ENCODE measurements around the gene HK1. TPM values are rescaled to one million over a fixed set of nuclear protein-coding genes. Genes with fewer than 3 reads are reported as not detected.
A peak's percentile ranks its signal among the peaks of the same experiment; 100 is the strongest.

HK1 gene
- total and polyA plus RNA-seq, 3 experiments from 2014 or later = 144 to 153 (median 151) TPM

DNA sequence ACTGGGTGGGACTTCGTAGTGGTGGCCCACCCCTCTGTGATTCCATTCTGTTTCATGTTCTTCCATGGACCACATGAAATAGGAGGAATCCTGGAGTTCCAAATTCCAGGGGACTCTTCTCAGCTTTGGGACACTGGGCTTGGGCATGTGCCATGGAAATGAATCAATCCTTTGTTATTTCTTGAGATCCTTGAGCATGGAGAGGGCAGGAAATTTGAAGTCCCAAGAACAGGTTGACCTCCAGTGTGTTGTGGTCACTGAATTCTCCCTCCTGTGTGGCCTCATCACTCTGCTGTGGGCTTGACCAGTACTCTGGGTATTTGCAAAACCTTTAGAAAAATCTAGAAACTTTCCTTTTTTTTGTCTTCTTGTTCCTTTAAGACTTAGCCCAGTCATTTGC, 115.7 kb downstream of the HK1 start:
- no peak for DNase-seq
- Mint-ChIP-seq H3K9me3 (no peaks in the 10 kb centered on the region), H3K36me3 (peaks cover 10 to 72% (median 13%) of the 10 kb centered on the region in 3 donors), H3K27me3 (no peaks in the 10 kb centered on the region), H3K4me1 (peaks cover 11 to 15% (median 13%) of the 10 kb centered on the region in 3 donors), H3K4me3 (no peak overlapping the region), H3K27ac (peak overlapping the region in 2 of 8 donors; percentile 52 to 70)
- Histone ChIP-seq H3K9me3 (ENCODE audit: low read length) (no peaks in the 10 kb centered on the region), H3K36me3 (ENCODE audit: insufficient read depth, low read length) (peaks cover 43% of the 10 kb centered on the region), H3K27me3 (ENCODE audit: insufficient read depth, low read length, poor library complexity, severe bottlenecking) (no peaks in the 10 kb centered on the region), H3K4me3 (ENCODE audit: low read length) (no peak overlapping the region), H3K27ac (ENCODE audit: low read depth, low read length) (no peak overlapping the region), H3K4me1 (ENCODE audit: insufficient read depth, low read length) (peaks cover 13% of the 10 kb centered on the region)
- CTCF ChIA-PET = interaction anchor here (1.0 to 6.1 kb wide), 4 partner anchors 13 to 319 kb away, joined by 3 to 103 read pairs (median 12); no protein-coding TSS in a partner anchor
- POLR2A ChIA-PET = no interaction called here

DNA sequence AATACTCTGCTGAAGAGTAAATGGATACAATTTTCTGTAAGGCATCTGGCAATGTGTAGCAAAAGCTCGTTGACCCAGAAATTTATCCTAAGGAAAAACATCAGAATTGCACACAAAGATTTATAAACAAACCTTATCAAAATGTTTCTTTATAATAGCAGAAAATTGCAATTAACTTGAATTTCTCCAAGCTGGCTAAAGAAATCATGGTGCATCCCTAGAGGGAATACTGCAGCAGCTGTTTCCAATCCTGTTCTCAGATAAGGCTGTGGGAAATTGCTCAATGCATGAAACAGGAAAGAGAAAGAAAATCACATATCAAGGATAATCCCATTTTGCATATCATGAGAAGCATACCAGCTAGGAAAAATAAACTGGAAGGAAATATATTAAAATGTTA, 119.7 kb downstream of the HK1 start:
- no peaks in the 10 kb centered on the region for H3K4me1 Mint-ChIP-seq
- no peaks in the 10 kb centered on the region for H3K27me3 ChIP-seq (ENCODE audit: insufficient read depth, low read length, poor library complexity, severe bottlenecking)
- H3K4me3 Mint-ChIP-seq = no peak overlapping the region
- no peaks in the 10 kb centered on the region for H3K27me3 Mint-ChIP-seq
- H3K4me1 ChIP-seq (ENCODE audit: insufficient read depth, low read length) = no peaks in the 10 kb centered on the region
- no peaks in the 10 kb centered on the region for H3K9me3 ChIP-seq (ENCODE audit: low read length)
- H3K36me3 ChIP-seq (ENCODE audit: insufficient read depth, low read length) = peaks cover 62% of the 10 kb centered on the region
- H3K27ac ChIP-seq (ENCODE audit: low read depth, low read length) = no peak overlapping the region
- no peak overlapping the region for H3K4me3 ChIP-seq (ENCODE audit: low read length)
- CTCF ChIA-PET = interaction anchor here (1.7 to 3.1 kb wide), 2 partner anchors 10 to 162 kb away, joined by 4 to 18 read pairs; no protein-coding TSS in a partner anchor
- no peak for DNase-seq
- POLR2A ChIA-PET = interaction anchor here (1.0 kb wide), 1 partner anchor 10 kb away, joined by 3 read pairs; no protein-coding TSS in a partner anchor
- H3K9me3 Mint-ChIP-seq = no peaks in the 10 kb centered on the region
- no peak overlapping the region for H3K27ac Mint-ChIP-seq
- peaks cover 5 to 83% (median 20%) of the 10 kb centered on the region in 3 donors for H3K36me3 Mint-ChIP-seq

DNA sequence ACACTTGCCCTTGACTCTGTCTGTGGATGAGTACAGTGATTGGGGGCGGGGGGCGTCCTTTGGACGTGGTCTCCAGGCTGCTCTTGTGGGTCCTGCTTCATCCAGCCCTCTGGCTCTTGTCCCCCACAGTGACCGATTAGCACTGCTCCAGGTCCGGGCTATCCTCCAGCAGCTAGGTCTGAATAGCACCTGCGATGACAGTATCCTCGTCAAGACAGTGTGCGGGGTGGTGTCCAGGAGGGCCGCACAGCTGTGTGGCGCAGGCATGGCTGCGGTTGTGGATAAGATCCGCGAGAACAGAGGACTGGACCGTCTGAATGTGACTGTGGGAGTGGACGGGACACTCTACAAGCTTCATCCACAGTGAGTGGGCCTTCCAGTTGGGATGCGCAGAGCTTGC, 120.2 kb downstream of the HK1 start:
- POLR2A ChIA-PET = interaction anchor here (0.5 to 1.0 kb wide), 2 partner anchors 10 to 325 kb away, joined by 3 read pairs; no protein-coding TSS in a partner anchor

GRCh38 chr10:69400936-69401335, 122.6 kb downstream of the HK1 start:
- CTCF ChIA-PET = interaction anchor here (1.0 kb wide), 1 partner anchor 8 kb away, joined by 3 read pairs; no protein-coding TSS in a partner anchor
- Histone ChIP-seq H3K4me1 (ENCODE audit: insufficient read depth, low read length) (no peaks in the 10 kb centered on the region), H3K27ac (ENCODE audit: low read depth, low read length) (no peak overlapping the region), H3K9me3 (ENCODE audit: low read length) (no peaks in the 10 kb centered on the region), H3K36me3 (ENCODE audit: insufficient read depth, low read length) (peaks cover 43% of the 10 kb centered on the region), H3K27me3 (ENCODE audit: insufficient read depth, low read length, poor library complexity, severe bottlenecking) (no peaks in the 10 kb centered on the region), H3K4me3 (ENCODE audit: low read length) (no peak overlapping the region)
- DNase-seq = no peak
- Mint-ChIP-seq H3K27me3 (no peaks in the 10 kb centered on the region), H3K27ac (no peak overlapping the region), H3K36me3 (peaks cover 0 to 77% (median 19%) of the 10 kb centered on the region in 3 donors), H3K4me3 (no peak overlapping the region), H3K4me1 (peaks cover 0 to 2% (median 0%) of the 10 kb centered on the region in 3 donors), H3K9me3 (no peaks in the 10 kb centered on the region)
- POLR2A ChIA-PET = no interaction called here

More for the DNA sequence above, 120.2 kb downstream of the HK1 start:
- Mint-ChIP-seq H3K9me3 (no peaks in the 10 kb centered on the region), H3K4me3 (no peak overlapping the region), H3K27ac (peak overlapping the region in 1 of 8 donors; percentile 62), H3K27me3 (no peaks in the 10 kb centered on the region), H3K4me1 (no peaks in the 10 kb centered on the region), H3K36me3 (peaks cover 5 to 84% (median 20%) of the 10 kb centered on the region in 3 donors)
- H3K4me3 ChIP-seq (ENCODE audit: low read length) = no peak overlapping the region
- H3K27me3 ChIP-seq (ENCODE audit: insufficient read depth, low read length, poor library complexity, severe bottlenecking) = no peaks in the 10 kb centered on the region
- H3K9me3 ChIP-seq (ENCODE audit: low read length) = no peaks in the 10 kb centered on the region
- no peak for DNase-seq
- no peak overlapping the region for H3K27ac ChIP-seq (ENCODE audit: low read depth, low read length)
- CTCF ChIA-PET = interaction anchor here (3.1 kb wide), 1 partner anchor 9 kb away, joined by 18 read pairs; no protein-coding TSS in a partner anchor
- peaks cover 62% of the 10 kb centered on the region for H3K36me3 ChIP-seq (ENCODE audit: insufficient read depth, low read length)
- no peaks in the 10 kb centered on the region for H3K4me1 ChIP-seq (ENCODE audit: insufficient read depth, low read length)

DNA sequence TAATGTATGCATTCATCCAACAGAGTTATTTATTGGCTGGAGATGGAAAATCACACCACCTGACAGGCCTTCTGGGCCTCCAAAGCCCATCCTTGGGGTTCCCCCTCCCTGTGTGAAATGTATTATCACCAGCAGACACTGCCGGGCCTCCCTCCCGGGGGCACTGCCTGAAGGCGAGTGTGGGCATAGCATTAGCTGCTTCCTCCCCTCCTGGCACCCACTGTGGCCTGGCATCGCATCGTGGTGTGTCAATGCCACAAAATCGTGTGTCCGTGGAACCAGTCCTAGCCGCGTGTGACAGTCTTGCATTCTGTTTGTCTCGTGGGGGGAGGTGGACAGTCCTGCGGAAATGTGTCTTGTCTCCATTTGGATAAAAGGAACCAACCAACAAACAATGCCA, 123.1 kb downstream of the HK1 start:
- Mint-ChIP-seq H3K27ac (peak overlapping the region in 1 of 8 donors; percentile 33), H3K4me3 (no peak overlapping the region), H3K36me3 (peaks cover 0 to 74% (median 19%) of the 10 kb centered on the region in 3 donors), H3K4me1 (peaks cover 0 to 4% (median 0%) of the 10 kb centered on the region in 3 donors), H3K27me3 (no peaks in the 10 kb centered on the region), H3K9me3 (no peaks in the 10 kb centered on the region)
- DNase-seq = no peak
- H3K9me3 ChIP-seq (ENCODE audit: low read length) = no peaks in the 10 kb centered on the region
- H3K4me3 ChIP-seq (ENCODE audit: low read length) = no peak overlapping the region
- H3K36me3 ChIP-seq (ENCODE audit: insufficient read depth, low read length) = peaks cover 42% of the 10 kb centered on the region
- CTCF ChIA-PET = no interaction called here
- no peak overlapping the region for H3K27ac ChIP-seq (ENCODE audit: low read depth, low read length)
- POLR2A ChIA-PET = no interaction called here
- H3K4me1 ChIP-seq (ENCODE audit: insufficient read depth, low read length) = no peaks in the 10 kb centered on the region
- no peaks in the 10 kb centered on the region for H3K27me3 ChIP-seq (ENCODE audit: insufficient read depth, low read length, poor library complexity, severe bottlenecking)

- Mint-ChIP-seq H3K27ac (peak overlapping the region in 2 of 8 donors; percentile 57 to 79), H3K27me3 (no peaks in the 10 kb centered on the region), H3K4me3 (no peak overlapping the region), H3K4me1 (peaks cover 0 to 7% (median 3%) of the 10 kb centered on the region in 3 donors), H3K9me3 (no peaks in the 10 kb centered on the region), H3K36me3 (peaks cover 0 to 68% (median 17%) of the 10 kb centered on the region in 3 donors)
- no peak for DNase-seq
- Histone ChIP-seq H3K4me3 (ENCODE audit: low read length) (no peak overlapping the region), H3K9me3 (ENCODE audit: low read length) (no peaks in the 10 kb centered on the region), H3K4me1 (ENCODE audit: insufficient read depth, low read length) (no peaks in the 10 kb centered on the region), H3K36me3 (ENCODE audit: insufficient read depth, low read length) (peaks cover 37% of the 10 kb centered on the region), H3K27ac (ENCODE audit: low read depth, low read length) (no peak overlapping the region), H3K27me3 (ENCODE audit: insufficient read depth, low read length, poor library complexity, severe bottlenecking) (no peaks in the 10 kb centered on the region)
- ChIA-PET POLR2A (no interaction called here), CTCF (interaction anchor here (1.2 kb wide), 1 partner anchor 12 kb away, joined by 3 read pairs; no protein-coding TSS in a partner anchor)
Observed at GRCh38 chr10:69402386-69402785, 124.1 kb downstream of the HK1 start.

DNA sequence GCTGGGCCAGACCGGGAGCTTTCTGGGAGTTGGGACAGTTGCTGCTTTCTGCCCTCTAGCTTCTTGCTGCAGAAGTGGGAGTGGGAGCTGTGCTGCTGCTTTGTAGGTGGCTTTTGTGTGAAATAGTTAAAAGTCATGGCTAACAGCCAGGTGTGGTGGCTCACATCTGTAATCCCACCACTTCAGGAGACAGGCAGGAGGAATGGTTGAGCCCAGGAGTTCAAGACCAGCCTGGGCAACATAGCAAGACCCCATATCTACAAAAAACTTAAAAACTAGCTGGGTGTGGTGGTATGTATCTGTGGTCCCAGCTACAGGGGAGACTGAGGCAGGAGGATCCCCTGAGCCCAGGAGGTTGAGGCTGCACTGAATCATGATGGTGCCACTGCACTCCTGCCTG, 124.8 kb downstream of the HK1 start:
- Mint-ChIP-seq H3K9me3 (no peaks in the 10 kb centered on the region), H3K4me1 (peaks cover 4 to 11% (median 4%) of the 10 kb centered on the region in 3 donors), H3K36me3 (peaks cover 0 to 63% (median 17%) of the 10 kb centered on the region in 3 donors), H3K27ac (peak overlapping the region in 1 of 8 donors; percentile 6), H3K27me3 (no peaks in the 10 kb centered on the region), H3K4me3 (no peak overlapping the region)
- Histone ChIP-seq H3K36me3 (ENCODE audit: insufficient read depth, low read length) (peaks cover 30% of the 10 kb centered on the region), H3K27ac (ENCODE audit: low read depth, low read length) (no peak overlapping the region), H3K4me1 (ENCODE audit: insufficient read depth, low read length) (peaks cover 3% of the 10 kb centered on the region), H3K4me3 (ENCODE audit: low read length) (no peak overlapping the region), H3K9me3 (ENCODE audit: low read length) (no peaks in the 10 kb centered on the region), H3K27me3 (ENCODE audit: insufficient read depth, low read length, poor library complexity, severe bottlenecking) (no peaks in the 10 kb centered on the region)
- no peak for DNase-seq
- CTCF ChIA-PET = interaction anchor here (1.2 to 1.4 kb wide), 2 partner anchors 12 to 105 kb away, joined by 3 to 7 read pairs; no protein-coding TSS in a partner anchor
- POLR2A ChIA-PET = no interaction called here

GRCh38 chr10:69403519-69403918, 125.2 kb downstream of the HK1 start:
- H3K27me3 ChIP-seq (ENCODE audit: insufficient read depth, low read length, poor library complexity, severe bottlenecking) = no peaks in the 10 kb centered on the region
- peaks cover 27% of the 10 kb centered on the region for H3K36me3 ChIP-seq (ENCODE audit: insufficient read depth, low read length)
- H3K4me1 ChIP-seq (ENCODE audit: insufficient read depth, low read length) = peaks cover 7% of the 10 kb centered on the region
- no peaks in the 10 kb centered on the region for H3K9me3 ChIP-seq (ENCODE audit: low read length)
- no peak overlapping the region for H3K4me3 Mint-ChIP-seq
- H3K27ac Mint-ChIP-seq = peak overlapping the region in 1 of 8 donors; percentile 6
- POLR2A ChIA-PET = no interaction called here
- CTCF ChIA-PET = interaction anchor here (0.6 to 1.4 kb wide), 3 partner anchors 13 to 235 kb away, joined by 3 to 7 read pairs (median 3); no protein-coding TSS in a partner anchor
- H3K27me3 Mint-ChIP-seq = peaks cover 0 to 2% of the 10 kb centered on the region in 2 donors
- peaks cover 8 to 16% (median 9%) of the 10 kb centered on the region in 3 donors for H3K4me1 Mint-ChIP-seq
- H3K9me3 Mint-ChIP-seq = no peaks in the 10 kb centered on the region
- no peak overlapping the region for H3K4me3 ChIP-seq (ENCODE audit: low read length)
- H3K27ac ChIP-seq (ENCODE audit: low read depth, low read length) = no peak overlapping the region
- H3K36me3 Mint-ChIP-seq = peaks cover 0 to 58% (median 17%) of the 10 kb centered on the region in 3 donors
- DNase-seq = no peak
